Effector memory CD4-positive, alpha-beta T cell (primary cell): ENCODE data around the gene PAQR6.
A peak's percentile ranks its signal among the peaks of the same experiment; 100 is the strongest.

Experiments used
- DNase-seq, 3 donors: peaks; one replicate each; pipeline ENCODE4 v3.0.0-alpha.2; 2020
- H3K27ac ChIP-seq: 2 replicates; pipeline ENCODE4 v1.7.0; 2013; ENCODE audit warnings: mild to moderate bottlenecking, low read length, moderate library complexity; ENCODE audit not compliant: insufficient read depth, poor library complexity, severe bottlenecking
- H3K27me3 ChIP-seq: replicated peaks from 2 replicates; pipeline ENCODE4 v1.7.0; 2013; ENCODE audit warnings: mild to moderate bottlenecking, low read length; ENCODE audit not compliant: insufficient read depth, control insufficient read depth, poor library complexity, severe bottlenecking
- H3K36me3 ChIP-seq: 2 replicates; pipeline ENCODE4 v1.7.0; 2013; ENCODE audit warnings: mild to moderate bottlenecking, low read length, moderate library complexity; ENCODE audit not compliant: control insufficient read depth, insufficient read depth
- H3K4me1 ChIP-seq: 2 replicates; pipeline ENCODE4 v1.7.0; 2013; ENCODE audit warnings: low read length, mild to moderate bottlenecking; ENCODE audit not compliant: control insufficient read depth, insufficient read depth, poor library complexity, severe bottlenecking
- H3K4me3 ChIP-seq: 2 replicates; pipeline ENCODE4 v1.7.0; 2013; ENCODE audit warnings: low read length, low read depth, mild to moderate bottlenecking; ENCODE audit not compliant: insufficient read depth, poor library complexity, severe bottlenecking
- H3K9me3 ChIP-seq: 2 replicates; pipeline ENCODE4 v1.7.0; 2013; ENCODE audit warnings: mild to moderate bottlenecking, low read length, moderate library complexity; ENCODE audit not compliant: control insufficient read depth

PAQR6 gene

GRCh38 chr1:156284112-156284511 lies 36.3 kb upstream of the PAQR6 start, which contains the start of gene TMEM79:
TMEM79 (plus strand) TSS chr1:156284325; CDS start chr1:156285227, 902 bp downstream.
- Histone ChIP-seq H3K4me3 (peak within 1 kb of the TSS; percentile 88), H3K27ac (peak within 1 kb of the TSS; percentile 81), H3K4me1 (peaks cover 18% of the 10 kb centered on the region), H3K36me3 (peaks cover 11% of the 10 kb centered on the region), H3K27me3 (no peaks in the 10 kb centered on the region), H3K9me3 (no peaks in the 10 kb centered on the region)
- DNase-seq = no peak

- no peaks in the 10 kb centered on the region for H3K9me3 ChIP-seq
- H3K36me3 ChIP-seq = peaks cover 9% of the 10 kb centered on the region
- no peak for DNase-seq
- peaks cover 18% of the 10 kb centered on the region for H3K4me1 ChIP-seq
- no peaks in the 10 kb centered on the region for H3K27me3 ChIP-seq
- H3K4me3 ChIP-seq = peak overlapping the region; percentile 88
- H3K27ac ChIP-seq = peak overlapping the region; percentile 81
Observed at GRCh38 chr1:156283521-156283920, 35.7 kb upstream of the PAQR6 start.

- no peaks in the 10 kb centered on the region for H3K27me3 ChIP-seq
- peak within 1 kb of the TSS; percentile 81 for H3K27ac ChIP-seq
- peaks cover 17% of the 10 kb centered on the region for H3K36me3 ChIP-seq
- no peaks in the 10 kb centered on the region for H3K9me3 ChIP-seq
- H3K4me3 ChIP-seq = peak within 1 kb of the TSS; percentile 88
- DNase-seq = peak; percentile 90 to 94 (median 93)
- H3K4me1 ChIP-seq = peaks cover 18% of the 10 kb centered on the region
Observed at GRCh38 chr1:156282479-156283222, 34.8 kb upstream of the PAQR6 start, which contains the start of gene SMG5. SMG5 (minus strand) TSS chr1:156282825; CDS start chr1:156282680, 145 bp downstream.

GRCh38 chr1:156281693-156282478 lies 34.0 kb upstream of the PAQR6 start:
- Histone ChIP-seq H3K36me3 (peaks cover 23% of the 10 kb centered on the region), H3K4me3 (peak overlapping the region; percentile 88), H3K27me3 (no peaks in the 10 kb centered on the region), H3K4me1 (peaks cover 18% of the 10 kb centered on the region), H3K27ac (peak overlapping the region; percentile 81), H3K9me3 (no peaks in the 10 kb centered on the region)
- DNase-seq = no peak

- Histone ChIP-seq H3K36me3 (peaks cover 29% of the 10 kb centered on the region), H3K4me3 (peak overlapping the region; percentile 88), H3K9me3 (no peaks in the 10 kb centered on the region), H3K27me3 (no peaks in the 10 kb centered on the region), H3K27ac (peak overlapping the region; percentile 81), H3K4me1 (peaks cover 18% of the 10 kb centered on the region)
- no peak for DNase-seq
Observed at GRCh38 chr1:156281281-156281680, 33.4 kb upstream of the PAQR6 start.

- Histone ChIP-seq H3K27ac (no peak overlapping the region), H3K9me3 (no peaks in the 10 kb centered on the region), H3K4me1 (peaks cover 18% of the 10 kb centered on the region), H3K36me3 (peaks cover 34% of the 10 kb centered on the region), H3K4me3 (no peak overlapping the region), H3K27me3 (no peaks in the 10 kb centered on the region)
- DNase-seq = no peak
Observed at GRCh38 chr1:156279837-156280236, 32.0 kb upstream of the PAQR6 start.

GRCh38 chr1:156276966-156277381 lies 29.1 kb upstream of the PAQR6 start:
- no peaks in the 10 kb centered on the region for H3K9me3 ChIP-seq
- H3K27me3 ChIP-seq = no peaks in the 10 kb centered on the region
- no peak overlapping the region for H3K4me3 ChIP-seq
- DNase-seq = no peak
- H3K36me3 ChIP-seq = peaks cover 63% of the 10 kb centered on the region
- peaks cover 11% of the 10 kb centered on the region for H3K4me1 ChIP-seq
- H3K27ac ChIP-seq = no peak overlapping the region

- Histone ChIP-seq H3K9me3 (no peaks in the 10 kb centered on the region), H3K36me3 (peaks cover 63% of the 10 kb centered on the region), H3K27me3 (no peaks in the 10 kb centered on the region), H3K27ac (no peak overlapping the region), H3K4me3 (no peak overlapping the region), H3K4me1 (peaks cover 7% of the 10 kb centered on the region)
- DNase-seq = no peak
Observed at GRCh38 chr1:156276532-156276931, 28.7 kb upstream of the PAQR6 start.

- H3K9me3 ChIP-seq = no peaks in the 10 kb centered on the region
- H3K27me3 ChIP-seq = no peaks in the 10 kb centered on the region
- no peak for DNase-seq
- H3K4me1 ChIP-seq = no peaks in the 10 kb centered on the region
- H3K36me3 ChIP-seq = peaks cover 83% of the 10 kb centered on the region
- no peak overlapping the region for H3K4me3 ChIP-seq
- H3K27ac ChIP-seq = no peak overlapping the region
Observed at GRCh38 chr1:156270314-156270713, 22.5 kb upstream of the PAQR6 start.

- peaks cover 76% of the 10 kb centered on the region for H3K36me3 ChIP-seq
- H3K4me1 ChIP-seq = no peaks in the 10 kb centered on the region
- H3K4me3 ChIP-seq = no peak overlapping the region
- no peaks in the 10 kb centered on the region for H3K27me3 ChIP-seq
- no peak overlapping the region for H3K27ac ChIP-seq
- H3K9me3 ChIP-seq = no peaks in the 10 kb centered on the region
- no peak for DNase-seq
Observed at GRCh38 chr1:156268336-156268735, 20.5 kb upstream of the PAQR6 start.
